ENCODE data around the gene SAMM50. TPM values are rescaled to one million over a fixed set of nuclear protein-coding genes. Genes with fewer than 3 reads are reported as not detected.

The SAMM50 gene
- total RNA-seq, 1 donor from 2014 or later, result 22.3 TPM

DNA sequence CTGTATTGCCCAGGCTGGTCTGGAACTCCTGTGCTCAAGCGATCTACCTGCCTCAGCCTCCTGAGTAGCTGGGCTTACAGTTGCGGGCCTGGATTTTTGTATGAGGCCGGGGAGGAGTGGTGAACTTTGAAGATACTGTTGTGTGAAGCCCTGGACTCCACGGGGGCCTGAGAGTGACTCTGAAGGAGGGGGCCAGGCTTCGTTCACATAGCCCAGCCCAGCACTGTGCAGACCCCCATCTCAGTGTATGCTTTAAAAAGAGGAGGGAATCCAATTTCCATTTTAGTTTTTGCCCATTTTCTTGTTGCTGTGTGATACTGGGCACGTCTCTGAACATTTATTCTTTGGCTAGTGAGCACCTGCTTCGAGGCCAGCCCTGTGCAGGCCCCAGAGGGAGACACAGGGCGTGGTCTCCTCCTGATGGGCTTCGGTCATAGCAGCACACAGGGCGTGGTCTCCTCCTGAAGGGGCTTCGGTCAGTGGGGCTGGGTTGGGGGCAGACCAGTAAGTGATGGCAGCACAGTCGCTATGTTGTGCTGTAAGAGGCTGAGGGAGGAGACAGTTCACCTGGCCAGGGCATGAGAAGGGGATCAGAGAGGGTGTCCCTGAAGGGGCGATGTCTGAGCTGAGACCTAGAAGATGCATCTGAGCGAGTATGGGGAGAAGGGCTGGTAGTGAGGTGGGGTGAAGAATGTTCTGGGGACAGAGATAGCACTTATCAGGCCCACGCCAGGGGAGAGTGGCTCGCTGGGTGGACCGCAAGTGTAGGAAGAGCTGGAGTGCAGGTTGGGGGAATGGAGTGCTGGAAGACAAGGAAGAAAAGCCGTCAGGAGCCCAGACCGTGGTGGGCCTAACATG, 14.0 kb downstream of the SAMM50 start:
- no peaks in the 10 kb centered on the region for H3K4me1 ChIP-seq
- no peaks in the 10 kb centered on the region for H3K9me3 ChIP-seq
- intact Hi-C loops (cut with DNase I), result no loop called here
- no peak for DNase-seq (ENCODE audit: extremely low spot score in 2 of 2)
- H3K27me3 ChIP-seq, result no peaks in the 10 kb centered on the region
- no peak overlapping the region for H3K27ac ChIP-seq
- no peak for TF ChIP-seq POLR2A (IDR thresholded peaks at IDR 0.05)
- TF ChIP-seq POLR2AphosphoS5 (IDR thresholded peaks at IDR 0.05; ENCODE audit: insufficient read depth in 1 of 2, low read depth in 1 of 2), result no peak
- TF ChIP-seq, protein P1, sequence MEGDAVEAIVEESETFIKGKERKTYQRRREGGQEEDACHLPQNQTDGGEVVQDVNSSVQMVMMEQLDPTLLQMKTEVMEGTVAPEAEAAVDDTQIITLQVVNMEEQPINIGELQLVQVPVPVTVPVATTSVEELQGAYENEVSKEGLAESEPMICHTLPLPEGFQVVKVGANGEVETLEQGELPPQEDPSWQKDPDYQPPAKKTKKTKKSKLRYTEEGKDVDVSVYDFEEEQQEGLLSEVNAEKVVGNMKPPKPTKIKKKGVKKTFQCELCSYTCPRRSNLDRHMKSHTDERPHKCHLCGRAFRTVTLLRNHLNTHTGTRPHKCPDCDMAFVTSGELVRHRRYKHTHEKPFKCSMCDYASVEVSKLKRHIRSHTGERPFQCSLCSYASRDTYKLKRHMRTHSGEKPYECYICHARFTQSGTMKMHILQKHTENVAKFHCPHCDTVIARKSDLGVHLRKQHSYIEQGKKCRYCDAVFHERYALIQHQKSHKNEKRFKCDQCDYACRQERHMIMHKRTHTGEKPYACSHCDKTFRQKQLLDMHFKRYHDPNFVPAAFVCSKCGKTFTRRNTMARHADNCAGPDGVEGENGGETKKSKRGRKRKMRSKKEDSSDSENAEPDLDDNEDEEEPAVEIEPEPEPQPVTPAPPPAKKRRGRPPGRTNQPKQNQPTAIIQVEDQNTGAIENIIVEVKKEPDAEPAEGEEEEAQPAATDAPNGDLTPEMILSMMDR (IDR thresholded peaks at IDR 0.05), result no peak
- H3K36me3 ChIP-seq, result peaks cover 0 to 81% of the 10 kb centered on the region in 2 donors
- no peak overlapping the region for H3K4me3 ChIP-seq

GRCh38 chr22:43969989-43970755, 14.9 kb downstream of the SAMM50 start:
- Histone ChIP-seq H3K4me1 (no peaks in the 10 kb centered on the region), H3K4me3 (no peak overlapping the region), H3K36me3 (peaks cover 0 to 81% of the 10 kb centered on the region in 2 donors), H3K9me3 (no peaks in the 10 kb centered on the region), H3K27me3 (no peaks in the 10 kb centered on the region), H3K27ac (no peak overlapping the region)
- no peak for DNase-seq (ENCODE audit: extremely low spot score in 2 of 2)
- intact Hi-C loops (cut with DNase I), result no loop called here
- TF ChIP-seq POLR2A (IDR thresholded peaks at IDR 0.05) (no peak), POLR2AphosphoS5 (IDR thresholded peaks at IDR 0.05; ENCODE audit: insufficient read depth in 1 of 2, low read depth in 1 of 2) (no peak)
- TF ChIP-seq, protein P1 (IDR thresholded peaks at IDR 0.05), result no peak

GRCh38 chr22:43971112-43971511, 15.9 kb downstream of the SAMM50 start:
- no peaks in the 10 kb centered on the region for H3K4me1 ChIP-seq
- H3K27ac ChIP-seq, result no peak overlapping the region
- peaks cover 0 to 80% of the 10 kb centered on the region in 2 donors for H3K36me3 ChIP-seq
- H3K27me3 ChIP-seq, result no peaks in the 10 kb centered on the region
- DNase-seq (ENCODE audit: extremely low spot score in 2 of 2), result no peak
- intact Hi-C loops (cut with DNase I), result no loop called here
- TF ChIP-seq POLR2A (IDR thresholded peaks at IDR 0.05) (no peak), POLR2AphosphoS5 (IDR thresholded peaks at IDR 0.05; ENCODE audit: insufficient read depth in 1 of 2, low read depth in 1 of 2) (no peak)
- TF ChIP-seq, protein P1 (IDR thresholded peaks at IDR 0.05), result no peak
- no peak overlapping the region for H3K4me3 ChIP-seq
- no peaks in the 10 kb centered on the region for H3K9me3 ChIP-seq

DNA sequence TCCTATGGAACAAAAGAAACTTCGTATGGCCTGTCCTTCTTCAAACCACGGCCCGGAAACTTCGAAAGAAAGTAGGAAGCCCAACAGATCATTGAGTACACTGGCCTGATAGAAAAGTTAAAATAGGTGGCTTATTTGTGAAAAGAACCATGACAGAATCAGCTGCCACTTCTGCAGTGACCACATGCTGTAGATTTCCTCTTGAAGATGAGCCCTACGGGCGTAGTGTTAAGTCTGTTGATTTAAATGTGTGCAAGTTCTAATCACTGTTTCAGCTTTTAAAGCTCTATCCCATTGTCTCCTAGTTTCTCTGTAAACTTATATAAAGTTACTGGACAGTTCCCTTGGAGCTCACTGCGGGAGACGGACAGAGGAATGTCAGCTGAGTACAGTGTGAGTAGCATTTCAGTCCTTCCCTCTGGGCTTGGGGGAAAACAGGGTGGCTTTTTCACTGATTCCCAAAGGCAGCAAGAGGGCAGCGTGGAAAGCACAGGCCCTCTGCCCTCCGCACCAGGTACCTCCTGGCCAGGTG, 17.8 kb downstream of the SAMM50 start:
- no peaks in the 10 kb centered on the region for H3K4me1 ChIP-seq
- no peaks in the 10 kb centered on the region for H3K9me3 ChIP-seq
- H3K4me3 ChIP-seq, result no peak overlapping the region
- intact Hi-C loops (cut with DNase I), result no loop called here
- no peak overlapping the region for H3K27ac ChIP-seq
- no peak for DNase-seq (ENCODE audit: extremely low spot score in 2 of 2)
- no peaks in the 10 kb centered on the region for H3K27me3 ChIP-seq
- H3K36me3 ChIP-seq, result peaks cover 0 to 80% of the 10 kb centered on the region in 2 donors
- TF ChIP-seq POLR2AphosphoS5 (IDR thresholded peaks at IDR 0.05; ENCODE audit: insufficient read depth in 1 of 2, low read depth in 1 of 2), result no peak
- no peak for TF ChIP-seq POLR2A (IDR thresholded peaks at IDR 0.05)
- TF ChIP-seq, protein P1 (IDR thresholded peaks at IDR 0.05), result no peak
